Activated naive CD4-positive, alpha-beta T cell treated with anti-CD3 and anti-CD28 coated beads, Interleukin-2, amount 50 U/mL, for 72 hours (primary cell): Measurements from ENCODE around the gene SIM1. TPM values are rescaled to one million over a fixed set of nuclear protein-coding genes. Genes with fewer than 3 reads are reported as not detected.

Experiments
- ATAC-seq, 2 donors: fragments of 150-1000 bp; cut with Tn5 transposase; 2 replicates each; pipeline ENCODE4 v1.10.0; 2021; ENCODE audit warnings: mild to moderate bottlenecking in 2 of 2, moderate library complexity in 2 of 2
- DNase-seq, 2 donors: peaks; one replicate each; pipeline ENCODE4 v3.0.0; 2021 to 2022; ENCODE audit warnings: low spot score in 2 of 2
- H3K27ac Mint-ChIP-seq, 2 donors: one replicate each; pipeline ENCODE4 v1.8.0; 2022; ENCODE audit warnings: mild to moderate bottlenecking in 2 of 2, mixed read lengths in 2 of 2
- H3K36me3 Mint-ChIP-seq, 2 donors: one replicate each; pipeline ENCODE4 v1.8.0; 2022; ENCODE audit warnings: mixed read lengths in 2 of 2
- H3K9me3 Mint-ChIP-seq, 2 donors: one replicate each; pipeline ENCODE4 v1.8.0; 2022; ENCODE audit warnings: mixed read lengths in 2 of 2
- total RNA-seq, 2 donors: library from RNA; stranded (reverse); gene quantifications; one replicate each; pipeline ENCODE4 v1.2.3, GENCODE V29; 2022

The SIM1 gene
- not detected for total RNA-seq

GRCh38 chr6:100464903-100465700 is at the start of gene SIM1:
TSS of gene SIM1 (minus strand) at chr6:100464921. CDS start at chr6:100463468, 1,453 bp downstream.
- ATAC-seq (peak in 1 of 2 donors; percentile 55), DNase-seq (peak in 1 of 2 donors; percentile 13)
- Mint-ChIP-seq H3K9me3 (peaks cover 10% of the 10 kb centered on the region in 2 donors), H3K27ac (peak within 1 kb of the TSS in 1 of 2 donors; percentile 90), H3K36me3 (peaks cover 21 to 60% of the 10 kb centered on the region in 2 donors)

- Mint-ChIP-seq H3K27ac (no peak overlapping the region), H3K36me3 (peaks cover 8 to 20% of the 10 kb centered on the region in 2 donors), H3K9me3 (no peaks in the 10 kb centered on the region)
- ATAC-seq (no peak), DNase-seq (no peak)
Observed at GRCh38 chr6:100512203-100512862, 47.6 kb upstream of the SIM1 start.

GRCh38 chr6:100509101-100509500 is 44.4 kb upstream of the SIM1 start:
- Mint-ChIP-seq H3K36me3 (peaks cover 8 to 20% of the 10 kb centered on the region in 2 donors), H3K9me3 (no peaks in the 10 kb centered on the region), H3K27ac (no peak overlapping the region)
- DNase-seq = no peak
- ATAC-seq = no peak

GRCh38 chr6:100506651-100507050 is 41.9 kb upstream of the SIM1 start:
- Mint-ChIP-seq H3K36me3 (peaks cover 2 to 6% of the 10 kb centered on the region in 2 donors), H3K9me3 (no peaks in the 10 kb centered on the region), H3K27ac (no peak overlapping the region)
- no peak for ATAC-seq
- no peak for DNase-seq

- ATAC-seq (peak in 1 of 2 donors; percentile 26), DNase-seq (no peak)
- Mint-ChIP-seq H3K9me3 (no peaks in the 10 kb centered on the region), H3K36me3 (peaks cover 0 to 4% of the 10 kb centered on the region in 2 donors), H3K27ac (no peak overlapping the region)
Observed at GRCh38 chr6:100504786-100505737, 40.3 kb upstream of the SIM1 start.

- DNase-seq (no peak), ATAC-seq (no peak)
- H3K36me3 Mint-ChIP-seq = peaks cover 0 to 16% of the 10 kb centered on the region in 2 donors
- H3K27ac Mint-ChIP-seq = no peak overlapping the region
- peaks cover 0 to 8% of the 10 kb centered on the region in 2 donors for H3K9me3 Mint-ChIP-seq
Observed at GRCh38 chr6:100503043-100503705, 38.5 kb upstream of the SIM1 start.

- Mint-ChIP-seq H3K36me3 (no peaks in the 10 kb centered on the region), H3K9me3 (peaks cover 0 to 4% of the 10 kb centered on the region in 2 donors), H3K27ac (no peak overlapping the region)
- ATAC-seq (no peak), DNase-seq (no peak)
Observed at GRCh38 chr6:100493206-100493888, 28.6 kb upstream of the SIM1 start.

- Mint-ChIP-seq H3K27ac (no peak overlapping the region), H3K9me3 (peaks cover 0 to 4% of the 10 kb centered on the region in 2 donors), H3K36me3 (no peaks in the 10 kb centered on the region)
- ATAC-seq (no peak), DNase-seq (no peak)
Observed at GRCh38 chr6:100491952-100492670, 27.4 kb upstream of the SIM1 start.

GRCh38 chr6:100490065-100490464 is 25.3 kb upstream of the SIM1 start:
- Mint-ChIP-seq H3K36me3 (no peaks in the 10 kb centered on the region), H3K27ac (no peak overlapping the region), H3K9me3 (no peaks in the 10 kb centered on the region)
- DNase-seq (no peak), ATAC-seq (no peak)

- no peaks in the 10 kb centered on the region for H3K9me3 Mint-ChIP-seq
- H3K36me3 Mint-ChIP-seq = no peaks in the 10 kb centered on the region
- ATAC-seq = no peak
- H3K27ac Mint-ChIP-seq = no peak overlapping the region
- DNase-seq = no peak
Observed at GRCh38 chr6:100488244-100488643, 23.5 kb upstream of the SIM1 start.

GRCh38 chr6:100487638-100488037 is 22.9 kb upstream of the SIM1 start:
- ATAC-seq = no peak
- Mint-ChIP-seq H3K9me3 (no peaks in the 10 kb centered on the region), H3K36me3 (no peaks in the 10 kb centered on the region), H3K27ac (no peak overlapping the region)
- no peak for DNase-seq

- no peaks in the 10 kb centered on the region for H3K36me3 Mint-ChIP-seq
- no peak overlapping the region for H3K27ac Mint-ChIP-seq
- DNase-seq (no peak), ATAC-seq (peak in 1 of 2 donors; percentile 38)
- H3K9me3 Mint-ChIP-seq = no peaks in the 10 kb centered on the region
Observed at GRCh38 chr6:100485268-100485667, 20.5 kb upstream of the SIM1 start.

- H3K9me3 Mint-ChIP-seq = no peaks in the 10 kb centered on the region
Observed at GRCh38 chr6:100484474-100484873, 19.8 kb upstream of the SIM1 start.

GRCh38 chr6:100482698-100483097 is 18.0 kb upstream of the SIM1 start:
- no peaks in the 10 kb centered on the region for H3K36me3 Mint-ChIP-seq
- ATAC-seq (no peak), DNase-seq (no peak)
- no peaks in the 10 kb centered on the region for H3K9me3 Mint-ChIP-seq
- H3K27ac Mint-ChIP-seq = no peak overlapping the region

More at GRCh38 chr6:100484474-100484873, 19.8 kb upstream of the SIM1 start:
- H3K36me3 Mint-ChIP-seq = no peaks in the 10 kb centered on the region
- DNase-seq (no peak), ATAC-seq (no peak)
- no peak overlapping the region for H3K27ac Mint-ChIP-seq
